ENCODE measurements around the gene HIGD1A. TPM values are rescaled to one million over a fixed set of nuclear protein-coding genes. Genes with fewer than 3 reads are reported as not detected.

The HIGD1A gene
- polyA plus RNA-seq, 3 donors, result 145 to 159 (median 150) TPM

Other genes with a start within 250 kb of the HIGD1A start
- gene SEC22C, start 222.5 kb downstream of the HIGD1A start, polyA plus RNA-seq (ENCODE audit: insufficient read length in 3 of 3), result 10 to 100 TPM; 41.8 to 47.5 (median 45.2) TPM
- gene SS18L2, start 213.6 kb downstream of the HIGD1A start, polyA plus RNA-seq (ENCODE audit: insufficient read length in 3 of 3), result 10 to 100 TPM; 21.4 to 26.5 (median 25.3) TPM
- 100 to 1,000 TPM in 1 of 3 donors, 10 to 100 TPM in 2; 83.8 to 203 (median 98.7) TPM for gene NKTR, start 203.8 kb downstream of the HIGD1A start, polyA plus RNA-seq (ENCODE audit: insufficient read length in 3 of 3)
- 10 to 100 TPM; 12.5 to 18.4 (median 14.9) TPM for gene ZBTB47, start 150.8 kb downstream of the HIGD1A start, polyA plus RNA-seq (ENCODE audit: insufficient read length in 3 of 3)
- gene KLHL40, start 119.0 kb downstream of the HIGD1A start, polyA plus RNA-seq (ENCODE audit: insufficient read length in 3 of 3), result under 1 TPM in 1 of 3 donors, not detected in 2; 0.06 TPM
- gene HHATL, start 101.7 kb downstream of the HIGD1A start, polyA plus RNA-seq (ENCODE audit: insufficient read length in 3 of 3), result under 1 TPM; 0.54 to 0.66 (median 0.61) TPM
- 1 to 10 TPM; 1.8 to 3.5 (median 2.0) TPM for gene CCDC13, start 31.2 kb downstream of the HIGD1A start, polyA plus RNA-seq (ENCODE audit: insufficient read length in 3 of 3)
- gene ACKR2, start 5.0 kb upstream of the HIGD1A start, polyA plus RNA-seq (ENCODE audit: insufficient read length in 3 of 3), result 1 to 10 TPM; 2.0 to 3.0 (median 2.2) TPM
- 1 to 10 TPM in 2 of 3 donors, under 1 TPM in 1; 0.95 to 1.4 (median 1.3) TPM for gene CYP8B1, start 71.4 kb upstream of the HIGD1A start, polyA plus RNA-seq (ENCODE audit: insufficient read length in 3 of 3)
- gene ZNF662, start 101.7 kb upstream of the HIGD1A start, polyA plus RNA-seq (ENCODE audit: insufficient read length in 3 of 3), result 10 to 100 TPM; 24.3 to 46.3 (median 27.9) TPM
- 1 to 10 TPM; 2.7 to 5.6 (median 4.1) TPM for gene GASK1A, start 174.8 kb upstream of the HIGD1A start, polyA plus RNA-seq (ENCODE audit: insufficient read length in 3 of 3)